22Rv1 (cell line): Measurements from ENCODE around the gene YY1AP1.

Experiments
- ZFX ChIP-seq: fragments of 450-650 bp; IDR thresholded peaks from 2 replicates; pipeline ENCODE4 v1.6.1; 2017; ENCODE audit warnings: antibody characterized with exemption, borderline replicate concordance
- TF ChIP-seq, protein P1 (sequence below): fragments of 450-650 bp; IDR thresholded peaks from 2 replicates; pipeline ENCODE4 v1.5.1; 2017; ENCODE audit warnings: mild to moderate bottlenecking

DNA sequence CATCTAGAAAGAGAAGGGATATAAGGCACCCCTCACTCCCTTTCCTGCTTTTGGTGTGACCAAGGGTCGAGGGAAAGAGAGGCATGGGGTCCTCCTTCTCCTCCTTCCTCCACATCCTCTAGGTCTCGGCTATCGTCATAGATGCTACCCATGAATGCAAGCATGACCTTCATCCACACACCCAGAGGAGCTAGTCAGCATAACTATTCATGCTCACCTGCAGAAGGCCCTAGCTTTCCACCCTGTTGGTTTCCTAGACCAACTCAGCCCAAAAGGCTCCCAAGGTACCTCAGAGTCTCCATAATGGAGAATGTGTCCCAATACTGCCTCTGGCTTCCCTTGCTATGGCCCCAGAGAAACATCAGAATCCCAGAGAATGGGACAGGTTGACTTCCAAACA is 45.3 kb downstream of the YY1AP1 start:
- TF ChIP-seq, protein P1, sequence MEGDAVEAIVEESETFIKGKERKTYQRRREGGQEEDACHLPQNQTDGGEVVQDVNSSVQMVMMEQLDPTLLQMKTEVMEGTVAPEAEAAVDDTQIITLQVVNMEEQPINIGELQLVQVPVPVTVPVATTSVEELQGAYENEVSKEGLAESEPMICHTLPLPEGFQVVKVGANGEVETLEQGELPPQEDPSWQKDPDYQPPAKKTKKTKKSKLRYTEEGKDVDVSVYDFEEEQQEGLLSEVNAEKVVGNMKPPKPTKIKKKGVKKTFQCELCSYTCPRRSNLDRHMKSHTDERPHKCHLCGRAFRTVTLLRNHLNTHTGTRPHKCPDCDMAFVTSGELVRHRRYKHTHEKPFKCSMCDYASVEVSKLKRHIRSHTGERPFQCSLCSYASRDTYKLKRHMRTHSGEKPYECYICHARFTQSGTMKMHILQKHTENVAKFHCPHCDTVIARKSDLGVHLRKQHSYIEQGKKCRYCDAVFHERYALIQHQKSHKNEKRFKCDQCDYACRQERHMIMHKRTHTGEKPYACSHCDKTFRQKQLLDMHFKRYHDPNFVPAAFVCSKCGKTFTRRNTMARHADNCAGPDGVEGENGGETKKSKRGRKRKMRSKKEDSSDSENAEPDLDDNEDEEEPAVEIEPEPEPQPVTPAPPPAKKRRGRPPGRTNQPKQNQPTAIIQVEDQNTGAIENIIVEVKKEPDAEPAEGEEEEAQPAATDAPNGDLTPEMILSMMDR = no peak
- TF ChIP-seq ZFX = no peak
